Stimulated activated CD8-positive, alpha-beta memory T cell treated with anti-CD3 and anti-CD28 coated beads, Interleukin-7, amount 100 ng/mL, for 4 hours (primary cell): ENCODE data around the gene FOCAD.
"Not testable (repeated sequence)": the region's sequence is repeated elsewhere in the genome, so short reads cannot be mapped to it uniquely, and the experiment has no call there.

Experiments used
- DNase-seq, 2 donors: peaks; one replicate each; pipeline ENCODE4 v3.0.0-alpha.2; 2020; ENCODE audit warnings: low read depth in 2 of 2

The FOCAD gene

GRCh38 chr9:20973246-20973947, 289.3 kb downstream of the FOCAD start:
- not testable (repeated sequence) for DNase-seq

- DNase-seq = not testable (repeated sequence)
These were observed 290.3 kb downstream of the FOCAD start for GRCh38 chr9:20974191-20974938.

GRCh38 chr9:20978249-20978648, 294.2 kb downstream of the FOCAD start:
- no peak for DNase-seq

GRCh38 chr9:20980832-20981455, 296.9 kb downstream of the FOCAD start:
- no peak for DNase-seq

GRCh38 chr9:20981486-20981885, 297.4 kb downstream of the FOCAD start:
- DNase-seq = no peak

GRCh38 chr9:20984506-20984905, 300.4 kb downstream of the FOCAD start:
- DNase-seq = no peak

GRCh38 chr9:20985851-20986600, 302.0 kb downstream of the FOCAD start:
- no peak for DNase-seq

GRCh38 chr9:20987521-20987920, 303.5 kb downstream of the FOCAD start:
- DNase-seq = no peak

- DNase-seq = no peak
These were observed 304.0 kb downstream of the FOCAD start for GRCh38 chr9:20988061-20988460.

GRCh38 chr9:20988671-20989315, 304.7 kb downstream of the FOCAD start:
- DNase-seq = no peak

GRCh38 chr9:20989923-20990341, 305.9 kb downstream of the FOCAD start:
- no peak for DNase-seq

- DNase-seq = no peak
These were observed 306.8 kb downstream of the FOCAD start for GRCh38 chr9:20990867-20991266.

- DNase-seq = no peak
These were observed 310.4 kb downstream of the FOCAD start for GRCh38 chr9:20994486-20994885.

GRCh38 chr9:20995616-20996015, 311.6 kb downstream of the FOCAD start:
- no peak for DNase-seq

GRCh38 chr9:20996809-20997208, 312.8 kb downstream of the FOCAD start:
- DNase-seq = no peak

- DNase-seq = no peak
These were observed 313.5 kb downstream of the FOCAD start for GRCh38 chr9:20997503-20998076.

- DNase-seq = no peak
These were observed 317.5 kb downstream of the FOCAD start for GRCh38 chr9:21001581-21001980.

GRCh38 chr9:21002040-21002439, 318.0 kb downstream of the FOCAD start:
- DNase-seq = no peak

GRCh38 chr9:21015129-21015815, 331.2 kb downstream of the FOCAD start:
- no peak for DNase-seq

- no peak for DNase-seq
These were observed 331.9 kb downstream of the FOCAD start for GRCh38 chr9:21015995-21016394.
